GM23338 (cell line): ENCODE data around the gene PHC2. TPM values are rescaled to one million over a fixed set of nuclear protein-coding genes. Genes with fewer than 3 reads are reported as not detected.

ENCODE experiments used
- ATAC-seq: fragments of 200-7000 bp; cut with Tn5 transposase; 3 replicates; pipeline ENCODE4 v1.9.1; 2020
- DNase-seq: peaks from one replicate; pipeline ENCODE4 v3.0.0-alpha.2; 2015; ENCODE audit warnings: low spot score
- H2AFZ ChIP-seq: fragments of 200-600 bp; sonication (generic); 2 replicates; pipeline ENCODE4 v1.8.0; 2016; ENCODE audit warnings: antibody characterized with exemption, mild to moderate bottlenecking, moderate library complexity
- H3F3A ChIP-seq: fragments of 200-600 bp; sonication (generic); replicated peaks from 2 replicates; pipeline ENCODE4 v1.8.0; 2017; ENCODE audit warnings: antibody characterized with exemption, mixed run types, low read depth
- H3K27ac ChIP-seq: fragments of 200-600 bp; sonication (generic); 2 replicates; pipeline ENCODE4 v1.6.1; 2016; ENCODE audit warnings: low read depth
- H3K27me3 ChIP-seq: fragments of 200-600 bp; sonication (generic); 2 replicates; pipeline ENCODE4 v1.8.0; 2016; ENCODE audit warnings: mild to moderate bottlenecking, mixed run types, moderate library complexity; ENCODE audit not compliant: insufficient read depth
- H3K36me3 ChIP-seq: fragments of 200-600 bp; sonication (generic); 2 replicates; pipeline ENCODE4 v1.8.0; 2016; ENCODE audit warnings: mild to moderate bottlenecking; ENCODE audit not compliant: insufficient read depth
- H3K4me1 ChIP-seq: fragments of 200-600 bp; sonication (generic); 2 replicates; pipeline ENCODE4 v1.8.0; 2016; ENCODE audit warnings: mild to moderate bottlenecking, moderate library complexity; ENCODE audit not compliant: insufficient read depth
- H3K4me2 ChIP-seq: fragments of 200-600 bp; sonication (generic); 2 replicates; pipeline ENCODE4 v1.7.1; 2017; ENCODE audit warnings: mixed run types
- H3K4me3 ChIP-seq: fragments of 200-600 bp; sonication (generic); 2 replicates; pipeline ENCODE4 v1.6.1; 2016; ENCODE audit warnings: mixed run types
- H3K79me2 ChIP-seq: fragments of 200-600 bp; sonication (generic); replicated peaks from 2 replicates; pipeline ENCODE4 v1.8.0; 2017; ENCODE audit warnings: mild to moderate bottlenecking; ENCODE audit not compliant: insufficient read depth
- H3K9me2 ChIP-seq: fragments of 200-600 bp; sonication (generic); 2 replicates; pipeline ENCODE4 v1.8.0; 2017; ENCODE audit not compliant: insufficient read depth
- H4K20me1 ChIP-seq: fragments of 200-600 bp; sonication (generic); replicated peaks from 2 replicates; pipeline ENCODE4 v1.8.0; 2017; ENCODE audit warnings: mild to moderate bottlenecking; ENCODE audit not compliant: insufficient read depth
- H3K27ac Mint-ChIP-seq: 2 replicates; pipeline ENCODE4 v1.8.0; 2020; ENCODE audit warnings: inconsistent platforms, mild to moderate bottlenecking, moderate library complexity, mixed read lengths
- H3K27me3 Mint-ChIP-seq: 3 replicates; pipeline ENCODE4 v1.8.0; 2022; ENCODE audit warnings: low read depth, mild to moderate bottlenecking, moderate library complexity, mixed read lengths, inconsistent platforms; ENCODE audit not compliant: insufficient read depth, poor library complexity
- H3K36me3 Mint-ChIP-seq: 3 replicates; pipeline ENCODE4 v1.8.0; 2021; ENCODE audit warnings: low read depth, mild to moderate bottlenecking, inconsistent platforms, moderate library complexity, mixed read lengths
- H3K4me1 Mint-ChIP-seq: 3 replicates; pipeline ENCODE4 v1.8.0; 2020; ENCODE audit warnings: mild to moderate bottlenecking, inconsistent platforms, mixed read lengths
- H3K4me3 Mint-ChIP-seq: 3 replicates; pipeline ENCODE4 v1.8.0; 2021; ENCODE audit warnings: moderate library complexity, mild to moderate bottlenecking, inconsistent platforms, mixed read lengths
- H3K9me3 Mint-ChIP-seq: 3 replicates; pipeline ENCODE4 v1.8.0; 2020; ENCODE audit warnings: moderate library complexity, mild to moderate bottlenecking, inconsistent platforms, mixed read lengths
- CTCF ChIP-seq, 2 experiments: fragments of 200-600 bp in 1 of 2; sonication (generic) in 1 of 2; conservative IDR thresholded peaks; 2 replicates each; pipeline versions ENCODE4 v1.5.1 to v1.6.1; 2016 to 2017; ENCODE audit warnings: antibody characterized with exemption in 2 of 2, low read depth in 2 of 2, mild to moderate bottlenecking in 2 of 2, moderate library complexity in 1 of 2
- EZH2phosphoT487 ChIP-seq: fragments of 200-600 bp; sonication (generic); IDR thresholded peaks from one replicate; pipeline ENCODE4 v1.8.1; 2018; ENCODE audit warnings: antibody characterized with exemption; ENCODE audit not compliant: unreplicated experiment
- JUNB ChIP-seq: IDR thresholded peaks from one replicate; pipeline ENCODE4 v1.6.1; 2016; ENCODE audit warnings: antibody characterized with exemption; ENCODE audit not compliant: unreplicated experiment
- NANOG ChIP-seq: IDR thresholded peaks from 2 replicates; pipeline ENCODE4 v1.6.1; 2016; ENCODE audit warnings: antibody characterized with exemption, borderline replicate concordance
- POLR2AphosphoS5 ChIP-seq: IDR thresholded peaks from 2 replicates; pipeline ENCODE4 v1.6.1; 2016; ENCODE audit warnings: antibody characterized with exemption, low read depth
- ZNF114 ChIP-seq: fragments of 250-450 bp; sonication (Bioruptor Pico); IDR thresholded peaks from 2 replicates; pipeline ENCODE4 v1.5.0; 2020; ENCODE audit warnings: mild to moderate bottlenecking, moderate library complexity
- polyA plus RNA-seq: library from polyadenylated mRNA; unstranded; fragments of >200 nt; fragmentation: Nextera tagmentation; extraction: Ambion mirVana; gene quantifications from 2 replicates; pipeline ENCODE4 v1.2.1, GENCODE V29; 2016
- total RNA-seq: library from RNA; depleted of rRNA; stranded (reverse); fragments of >200 nt; shearing (Covaris generic); gene quantifications from 2 replicates; pipeline ENCODE4 v1.2.3, GENCODE V29; 2014
- TF ChIP-seq, protein P1 (sequence below): fragments of 250-450 bp; sonication (Bioruptor Pico); IDR thresholded peaks from 2 replicates; pipeline ENCODE4 v1.5.0; 2020; ENCODE audit warnings: mild to moderate bottlenecking, moderate library complexity
- TF ChIP-seq, protein P2 (sequence below): IDR thresholded peaks from 2 replicates; pipeline ENCODE4 v1.6.1; 2016; ENCODE audit warnings: antibody characterized with exemption

The PHC2 gene
- total and polyA plus RNA-seq, 2 experiments from 2014 or later = 1.7 to 7.3 TPM

GRCh38 chr1:33400153-33400911, 30.6 kb downstream of the PHC2 start:
- no peak for DNase-seq
- Mint-ChIP-seq H3K27me3 (no peaks in the 10 kb centered on the region), H3K27ac (no peak overlapping the region), H3K4me3 (no peak overlapping the region), H3K36me3 (no peaks in the 10 kb centered on the region), H3K4me1 (no peaks in the 10 kb centered on the region), H3K9me3 (no peaks in the 10 kb centered on the region; the same call in 1 of the 3 replicates)
- Histone ChIP-seq H3K4me3 (no peak overlapping the region), H3K27ac (no peak overlapping the region), H3K4me2 (no peak overlapping the region), H3K79me2 (no peaks in the 10 kb centered on the region), H2AFZ (no peak overlapping the region), H4K20me1 (no peaks in the 10 kb centered on the region), H3K27me3 (no peaks in the 10 kb centered on the region), H3K9me2 (no peaks in the 10 kb centered on the region; the same call in 1 of the 2 replicates), H3K36me3 (no peaks in the 10 kb centered on the region), H3F3A (no peaks in the 10 kb centered on the region), H3K4me1 (no peaks in the 10 kb centered on the region)
- TF ChIP-seq, protein P1, sequence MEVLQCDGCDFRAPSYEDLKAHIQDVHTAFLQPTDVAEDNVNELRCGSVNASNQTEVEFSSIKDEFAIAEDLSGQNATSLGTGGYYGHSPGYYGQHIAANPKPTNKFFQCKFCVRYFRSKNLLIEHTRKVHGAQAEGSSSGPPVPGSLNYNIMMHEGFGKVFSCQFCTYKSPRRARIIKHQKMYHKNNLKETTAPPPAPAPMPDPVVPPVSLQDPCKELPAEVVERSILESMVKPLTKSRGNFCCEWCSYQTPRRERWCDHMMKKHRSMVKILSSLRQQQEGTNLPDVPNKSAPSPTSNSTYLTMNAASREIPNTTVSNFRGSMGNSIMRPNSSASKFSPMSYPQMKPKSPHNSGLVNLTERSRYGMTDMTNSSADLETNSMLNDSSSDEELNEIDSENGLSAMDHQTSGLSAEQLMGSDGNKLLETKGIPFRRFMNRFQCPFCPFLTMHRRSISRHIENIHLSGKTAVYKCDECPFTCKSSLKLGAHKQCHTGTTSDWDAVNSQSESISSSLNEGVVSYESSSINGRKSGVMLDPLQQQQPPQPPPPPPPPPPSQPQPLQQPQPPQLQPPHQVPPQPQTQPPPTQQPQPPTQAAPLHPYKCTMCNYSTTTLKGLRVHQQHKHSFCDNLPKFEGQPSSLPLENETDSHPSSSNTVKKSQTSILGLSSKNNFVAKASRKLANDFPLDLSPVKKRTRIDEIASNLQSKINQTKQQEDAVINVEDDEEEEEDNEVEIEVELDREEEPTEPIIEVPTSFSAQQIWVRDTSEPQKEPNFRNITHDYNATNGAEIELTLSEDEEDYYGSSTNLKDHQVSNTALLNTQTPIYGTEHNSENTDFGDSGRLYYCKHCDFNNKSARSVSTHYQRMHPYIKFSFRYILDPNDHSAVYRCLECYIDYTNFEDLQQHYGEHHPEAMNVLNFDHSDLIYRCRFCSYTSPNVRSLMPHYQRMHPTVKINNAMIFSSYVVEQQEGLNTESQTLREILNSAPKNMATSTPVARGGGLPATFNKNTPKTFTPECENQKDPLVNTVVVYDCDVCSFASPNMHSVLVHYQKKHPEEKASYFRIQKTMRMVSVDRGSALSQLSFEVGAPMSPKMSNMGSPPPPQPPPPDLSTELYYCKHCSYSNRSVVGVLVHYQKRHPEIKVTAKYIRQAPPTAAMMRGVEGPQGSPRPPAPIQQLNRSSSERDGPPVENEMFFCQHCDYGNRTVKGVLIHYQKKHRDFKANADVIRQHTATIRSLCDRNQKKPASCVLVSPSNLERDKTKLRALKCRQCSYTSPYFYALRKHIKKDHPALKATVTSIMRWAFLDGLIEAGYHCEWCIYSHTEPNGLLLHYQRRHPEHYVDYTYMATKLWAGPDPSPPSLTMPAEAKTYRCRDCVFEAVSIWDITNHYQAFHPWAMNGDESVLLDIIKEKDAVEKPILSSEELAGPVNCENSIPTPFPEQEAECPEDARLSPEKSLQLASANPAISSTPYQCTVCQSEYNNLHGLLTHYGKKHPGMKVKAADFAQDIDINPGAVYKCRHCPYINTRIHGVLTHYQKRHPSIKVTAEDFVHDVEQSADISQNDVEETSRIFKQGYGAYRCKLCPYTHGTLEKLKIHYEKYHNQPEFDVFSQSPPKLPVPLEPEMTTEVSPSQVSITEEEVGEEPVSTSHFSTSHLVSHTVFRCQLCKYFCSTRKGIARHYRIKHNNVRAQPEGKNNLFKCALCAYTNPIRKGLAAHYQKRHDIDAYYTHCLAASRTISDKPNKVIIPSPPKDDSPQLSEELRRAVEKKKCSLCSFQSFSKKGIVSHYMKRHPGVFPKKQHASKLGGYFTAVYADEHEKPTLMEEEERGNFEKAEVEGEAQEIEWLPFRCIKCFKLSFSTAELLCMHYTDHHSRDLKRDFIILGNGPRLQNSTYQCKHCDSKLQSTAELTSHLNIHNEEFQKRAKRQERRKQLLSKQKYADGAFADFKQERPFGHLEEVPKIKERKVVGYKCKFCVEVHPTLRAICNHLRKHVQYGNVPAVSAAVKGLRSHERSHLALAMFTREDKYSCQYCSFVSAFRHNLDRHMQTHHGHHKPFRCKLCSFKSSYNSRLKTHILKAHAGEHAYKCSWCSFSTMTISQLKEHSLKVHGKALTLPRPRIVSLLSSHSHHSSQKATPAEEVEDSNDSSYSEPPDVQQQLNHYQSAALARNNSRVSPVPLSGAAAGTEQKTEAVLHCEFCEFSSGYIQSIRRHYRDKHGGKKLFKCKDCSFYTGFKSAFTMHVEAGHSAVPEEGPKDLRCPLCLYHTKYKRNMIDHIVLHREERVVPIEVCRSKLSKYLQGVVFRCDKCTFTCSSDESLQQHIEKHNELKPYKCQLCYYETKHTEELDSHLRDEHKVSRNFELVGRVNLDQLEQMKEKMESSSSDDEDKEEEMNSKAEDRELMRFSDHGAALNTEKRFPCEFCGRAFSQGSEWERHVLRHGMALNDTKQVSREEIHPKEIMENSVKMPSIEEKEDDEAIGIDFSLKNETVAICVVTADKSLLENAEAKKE (CRISPR knock-in tag) = no peak
- TF ChIP-seq POLR2AphosphoS5 = no peak
- TF ChIP-seq NANOG = no peak
- TF ChIP-seq ZNF114 (CRISPR knock-in tag) = no peak
- TF ChIP-seq EZH2phosphoT487 = no peak
- TF ChIP-seq, protein P2, sequence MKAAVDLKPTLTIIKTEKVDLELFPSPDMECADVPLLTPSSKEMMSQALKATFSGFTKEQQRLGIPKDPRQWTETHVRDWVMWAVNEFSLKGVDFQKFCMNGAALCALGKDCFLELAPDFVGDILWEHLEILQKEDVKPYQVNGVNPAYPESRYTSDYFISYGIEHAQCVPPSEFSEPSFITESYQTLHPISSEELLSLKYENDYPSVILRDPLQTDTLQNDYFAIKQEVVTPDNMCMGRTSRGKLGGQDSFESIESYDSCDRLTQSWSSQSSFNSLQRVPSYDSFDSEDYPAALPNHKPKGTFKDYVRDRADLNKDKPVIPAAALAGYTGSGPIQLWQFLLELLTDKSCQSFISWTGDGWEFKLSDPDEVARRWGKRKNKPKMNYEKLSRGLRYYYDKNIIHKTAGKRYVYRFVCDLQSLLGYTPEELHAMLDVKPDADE = no peak
- TF ChIP-seq CTCF (conservative IDR thresholded peaks at IDR 0.05; ENCODE audit: low read depth in 2 of 2) = no peak
- TF ChIP-seq JUNB = no peak
- no peak for ATAC-seq
